HS-27A (cell line): Measurements from ENCODE around the gene ECPAS.
"Not testable (repeated sequence)": the region's sequence is repeated elsewhere in the genome, so short reads cannot be mapped to it uniquely, and the experiment has no call there.

Experiments
- DNase-seq: peaks from one replicate; pipeline ENCODE4 v3.0.0-alpha.2; 2012; ENCODE audit warnings: low read depth, missing footprints

The ECPAS gene, protein sequence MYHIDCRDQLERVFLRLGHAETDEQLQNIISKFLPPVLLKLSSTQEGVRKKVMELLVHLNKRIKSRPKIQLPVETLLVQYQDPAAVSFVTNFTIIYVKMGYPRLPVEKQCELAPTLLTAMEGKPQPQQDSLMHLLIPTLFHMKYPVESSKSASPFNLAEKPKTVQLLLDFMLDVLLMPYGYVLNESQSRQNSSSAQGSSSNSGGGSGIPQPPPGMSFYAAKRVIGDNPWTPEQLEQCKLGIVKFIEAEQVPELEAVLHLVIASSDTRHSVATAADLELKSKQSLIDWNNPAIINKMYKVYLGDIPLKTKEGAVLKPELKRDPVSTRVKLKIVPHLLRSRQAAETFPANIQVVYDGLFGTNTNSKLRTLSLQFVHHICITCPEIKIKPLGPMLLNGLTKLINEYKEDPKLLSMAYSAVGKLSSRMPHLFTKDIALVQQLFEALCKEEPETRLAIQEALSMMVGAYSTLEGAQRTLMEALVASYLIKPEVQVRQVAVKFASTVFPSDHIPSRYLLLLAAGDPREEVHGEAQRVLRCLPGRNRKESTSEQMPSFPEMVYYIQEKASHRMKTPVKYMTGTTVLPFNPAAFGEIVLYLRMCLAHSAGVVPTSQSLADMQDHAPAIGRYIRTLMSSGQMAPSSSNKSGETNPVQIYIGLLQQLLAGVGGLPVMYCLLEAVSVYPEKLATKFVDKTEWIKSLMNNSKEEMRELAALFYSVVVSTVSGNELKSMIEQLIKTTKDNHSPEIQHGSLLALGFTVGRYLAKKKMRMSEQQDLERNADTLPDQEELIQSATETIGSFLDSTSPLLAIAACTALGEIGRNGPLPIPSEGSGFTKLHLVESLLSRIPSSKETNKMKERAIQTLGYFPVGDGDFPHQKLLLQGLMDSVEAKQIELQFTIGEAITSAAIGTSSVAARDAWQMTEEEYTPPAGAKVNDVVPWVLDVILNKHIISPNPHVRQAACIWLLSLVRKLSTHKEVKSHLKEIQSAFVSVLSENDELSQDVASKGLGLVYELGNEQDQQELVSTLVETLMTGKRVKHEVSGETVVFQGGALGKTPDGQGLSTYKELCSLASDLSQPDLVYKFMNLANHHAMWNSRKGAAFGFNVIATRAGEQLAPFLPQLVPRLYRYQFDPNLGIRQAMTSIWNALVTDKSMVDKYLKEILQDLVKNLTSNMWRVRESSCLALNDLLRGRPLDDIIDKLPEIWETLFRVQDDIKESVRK (N-terminal part only)

DNA sequence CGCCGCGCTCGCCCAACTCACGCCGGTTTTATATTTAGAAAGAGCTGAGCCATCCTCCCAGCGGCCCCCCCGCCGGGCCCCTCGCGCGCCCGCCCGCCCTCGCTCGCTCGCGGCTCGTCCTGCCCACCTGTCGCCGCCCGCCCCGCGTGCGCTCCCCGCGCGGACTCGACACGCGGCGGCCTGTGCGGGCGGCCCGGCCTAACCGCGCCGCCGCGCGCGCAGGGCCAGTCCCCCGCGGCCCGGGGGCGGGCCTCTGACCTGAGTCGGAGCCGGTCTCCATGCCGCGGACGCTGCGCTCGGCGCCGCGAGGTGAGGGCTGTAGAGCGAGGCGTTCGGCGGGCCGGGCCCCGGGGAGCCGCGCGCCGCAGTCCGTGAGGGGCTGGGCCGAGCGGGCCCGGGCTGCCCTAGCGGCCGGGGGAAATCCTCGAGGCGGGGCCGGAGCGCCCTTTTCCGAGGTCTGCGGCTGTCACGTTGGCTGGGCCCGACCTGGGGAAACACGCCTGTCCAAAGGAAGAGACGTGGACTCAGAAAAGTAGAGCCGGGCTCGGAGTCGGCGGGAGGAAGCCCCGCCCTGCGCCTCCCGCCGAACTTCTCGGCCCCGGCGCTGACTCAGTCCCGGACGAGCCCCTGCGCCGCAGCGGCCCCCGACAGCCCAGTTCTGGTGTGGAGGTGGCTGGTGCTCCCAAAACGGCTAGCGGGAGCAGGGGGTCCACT lies at the start of gene ECPAS:
ECPAS (minus strand) TSS at position 526 of the 714 bp plus-strand sequence. CDS start 11,465 bp downstream, outside the sequence.
- DNase-seq: no peak

DNA sequence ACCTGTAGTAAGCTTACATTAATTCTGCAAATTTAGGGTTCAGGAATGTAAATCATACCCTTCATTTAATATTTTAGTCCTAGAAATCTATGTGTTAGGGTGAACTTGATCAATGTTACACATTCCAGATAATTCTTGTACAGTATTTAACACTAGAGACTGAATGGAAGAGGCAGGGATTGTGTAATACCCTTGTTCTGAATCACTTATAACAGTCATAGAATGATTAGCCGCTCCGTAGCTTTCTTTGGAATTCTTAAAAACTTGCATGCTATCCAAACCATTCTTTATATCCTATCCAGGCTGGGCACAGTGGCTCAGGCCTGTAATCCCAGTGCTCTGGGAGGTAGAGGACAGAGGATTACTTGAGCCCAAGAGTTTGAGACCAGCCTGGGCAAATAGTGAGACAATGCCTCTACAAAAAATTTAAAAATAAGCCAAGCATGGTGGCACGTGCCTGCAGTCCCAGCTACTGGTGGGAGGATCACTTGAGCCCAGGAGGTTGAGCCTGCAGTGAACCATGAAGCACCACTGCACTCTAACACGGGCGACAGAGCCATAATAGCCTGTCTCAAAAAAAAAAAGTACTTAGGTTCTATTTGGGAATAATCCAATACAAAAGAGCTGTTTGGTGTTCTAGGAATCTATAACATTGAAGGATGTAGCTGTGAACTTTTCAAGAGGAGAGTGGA lies 49.1 kb upstream of the ECPAS start:
- no peak for DNase-seq

DNA sequence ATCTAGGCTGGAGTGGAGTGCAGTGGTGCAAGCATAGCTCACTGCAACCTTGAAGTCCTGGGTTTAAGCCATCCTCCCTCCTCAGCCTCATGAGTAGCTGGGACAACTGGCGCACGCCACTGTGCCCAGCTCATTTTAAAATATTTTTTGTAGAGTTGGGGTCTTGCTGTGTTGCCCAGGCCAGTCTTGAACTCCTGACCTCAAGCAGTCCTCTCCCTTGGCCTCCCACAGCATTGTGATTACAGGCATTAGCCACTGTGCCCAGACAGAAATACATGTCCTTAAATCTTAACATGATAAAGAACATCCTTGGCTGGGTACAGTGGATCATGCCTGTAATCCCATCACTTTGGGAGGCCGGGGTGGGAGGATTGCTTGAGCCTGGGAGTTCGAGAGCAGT lies 47.5 kb upstream of the ECPAS start:
- DNase-seq: no peak

DNA sequence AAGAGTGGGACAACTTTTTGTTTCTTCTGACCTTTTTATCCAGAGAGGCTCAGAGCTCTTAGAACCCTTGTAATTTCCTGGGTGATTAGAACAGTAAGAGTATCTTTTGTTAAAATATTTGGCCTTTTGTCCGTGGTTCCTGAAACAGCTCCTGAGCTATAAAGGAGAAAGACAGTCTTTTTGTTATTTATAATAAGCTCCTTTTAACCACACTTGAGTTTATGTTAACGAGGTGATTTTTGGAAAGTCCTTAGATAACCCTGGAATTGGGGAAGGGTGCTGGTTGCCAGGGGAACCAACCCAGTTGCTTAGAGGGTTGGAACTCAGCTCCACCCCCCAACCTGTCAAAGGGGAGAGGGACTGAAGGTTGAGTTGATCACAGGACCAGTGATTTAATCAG lies 45.6 kb upstream of the ECPAS start:
- no peak for DNase-seq

DNA sequence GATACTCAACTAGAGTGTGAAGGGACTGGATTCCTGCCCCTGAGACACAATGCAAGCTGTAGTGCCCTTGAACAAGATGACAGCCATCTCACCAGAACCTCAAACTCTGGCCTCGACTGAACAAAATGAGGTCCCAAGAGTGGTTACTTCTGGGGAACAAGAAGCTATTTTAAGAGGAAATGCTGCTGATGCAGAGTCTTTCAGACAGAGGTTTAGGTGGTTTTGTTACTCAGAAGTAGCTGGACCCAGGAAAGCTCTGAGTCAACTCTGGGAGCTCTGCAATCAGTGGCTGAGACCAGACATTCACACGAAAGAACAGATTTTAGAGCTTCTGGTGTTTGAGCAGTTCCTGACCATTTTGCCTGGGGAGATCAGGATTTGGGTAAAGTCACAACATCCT lies 43.2 kb upstream of the ECPAS start:
- DNase-seq: no peak

DNA sequence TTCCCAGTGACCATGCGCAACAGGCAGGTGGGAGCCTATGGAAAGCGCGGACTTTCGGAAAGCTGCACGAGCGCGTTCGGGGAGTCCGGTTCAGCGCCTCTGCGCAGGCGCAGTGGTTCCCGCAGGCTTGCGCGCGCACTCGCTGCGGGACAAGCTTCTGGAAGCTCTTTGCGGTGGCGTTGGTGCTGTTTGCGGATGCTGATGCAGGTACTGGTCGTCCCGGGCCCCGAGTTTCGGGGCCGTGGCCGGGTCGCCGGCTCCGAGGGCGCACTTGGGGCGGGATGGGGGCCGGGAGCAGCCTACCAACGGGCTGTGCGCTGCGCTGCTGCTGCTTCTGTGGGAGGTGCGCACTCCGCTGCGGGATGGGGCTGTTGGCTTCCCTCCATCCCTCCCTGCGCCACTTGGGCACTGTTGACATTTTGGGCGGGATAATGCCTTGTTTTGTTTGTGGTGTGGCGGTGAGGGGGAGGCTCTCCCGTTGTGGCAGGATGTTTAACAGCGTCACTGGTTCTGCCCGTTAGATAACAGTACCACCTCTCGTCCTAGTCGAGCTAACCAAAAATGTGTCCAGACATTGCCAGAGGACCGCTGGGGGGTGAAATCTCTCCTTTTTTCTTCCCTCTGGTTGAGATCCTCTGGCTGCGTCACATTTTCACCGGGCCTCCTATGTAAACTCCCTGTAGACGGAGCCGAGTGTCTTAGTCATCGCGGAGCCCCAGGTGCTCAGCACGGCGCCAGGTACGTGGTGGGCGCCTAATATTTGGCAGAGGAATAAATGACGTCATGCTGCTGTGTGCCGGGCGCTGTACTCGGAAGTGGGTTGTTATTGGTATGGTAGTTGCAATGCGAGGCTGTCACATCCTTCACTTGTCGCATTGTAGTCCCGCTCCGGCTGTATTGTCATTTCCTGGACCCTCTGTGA lies 41.1 kb upstream of the ECPAS start, which contains the start of gene ZNF483:
ZNF483 (plus strand) TSS at position 124 of the 922 bp plus-strand sequence. CDS start 2,217 bp downstream, outside the sequence.
- DNase-seq: no peak

DNA sequence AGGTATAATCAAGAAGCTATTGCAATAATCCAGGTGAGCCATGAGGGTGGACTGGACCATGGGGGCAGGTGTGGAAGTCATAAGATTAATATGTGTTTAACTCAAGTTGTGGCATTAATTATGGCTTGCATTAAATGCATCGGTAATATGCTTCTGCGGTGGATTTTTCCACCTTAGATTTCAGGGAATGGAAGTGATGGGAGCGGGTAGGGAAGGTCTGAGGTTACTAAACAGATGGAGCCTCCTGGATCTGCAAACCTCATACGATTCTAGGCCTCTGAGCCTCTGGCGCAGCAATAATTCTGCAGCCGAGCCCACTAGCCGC lies 40.5 kb upstream of the ECPAS start:
- no peak for DNase-seq

DNA sequence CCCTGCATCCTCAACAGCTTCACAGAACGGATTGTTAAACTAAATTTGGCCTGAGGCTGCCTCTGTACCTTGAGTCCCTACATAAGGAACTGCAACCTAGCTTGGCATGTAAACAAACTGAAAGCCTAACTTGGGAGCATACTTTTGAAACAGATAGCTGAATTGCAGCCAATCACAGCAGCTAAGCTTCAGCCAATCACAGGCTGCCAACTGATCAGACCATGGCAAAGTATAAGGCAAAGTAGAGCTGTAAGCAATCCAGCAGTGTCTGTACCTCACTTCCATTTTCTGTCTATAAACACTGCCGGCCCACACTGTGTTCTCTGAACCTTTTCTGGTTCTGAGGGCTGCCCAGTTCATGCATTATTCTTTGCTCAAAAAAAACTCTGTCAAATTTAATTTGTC lies 31.9 kb upstream of the ECPAS start:
- DNase-seq: no peak

DNA sequence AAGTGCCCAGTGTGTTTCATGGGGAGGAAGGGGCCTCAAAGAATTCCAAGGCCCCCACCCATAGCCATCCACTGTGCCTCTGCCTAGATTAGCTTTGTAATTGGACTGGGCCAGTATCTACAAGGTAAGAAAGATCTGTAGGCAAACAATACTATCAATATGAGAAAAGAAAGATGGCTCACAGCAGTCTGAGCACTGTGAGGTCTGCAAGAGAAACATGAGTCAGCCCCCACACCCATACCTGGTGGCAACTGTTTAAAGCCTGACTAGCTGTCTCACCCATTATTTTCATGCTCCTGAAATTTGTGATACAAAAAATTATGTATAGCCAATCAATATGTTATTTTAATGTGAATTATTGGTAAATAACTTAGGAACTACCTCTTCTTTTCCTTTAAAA lies 30.8 kb upstream of the ECPAS start:
- no peak for DNase-seq

DNA sequence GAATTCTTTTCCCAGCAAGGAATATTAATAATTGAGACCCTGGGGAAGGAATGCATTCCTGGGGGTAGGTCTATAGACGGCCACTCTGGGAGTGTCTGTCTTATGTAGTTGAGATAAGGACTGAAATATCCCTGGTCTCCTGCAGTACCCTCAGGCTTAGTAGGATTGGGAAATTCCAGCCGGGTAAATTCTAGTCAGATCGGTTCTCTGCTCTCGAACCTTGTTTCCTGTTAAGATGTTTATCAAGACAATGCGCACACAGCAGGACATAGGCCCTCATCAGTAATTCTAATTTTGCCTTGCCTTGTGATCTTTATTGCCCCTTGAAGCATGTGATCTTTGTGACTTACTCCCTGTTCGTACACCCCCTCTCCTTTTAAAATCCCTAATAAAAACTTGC lies 27.4 kb upstream of the ECPAS start:
- not testable (repeated sequence) for DNase-seq

DNA sequence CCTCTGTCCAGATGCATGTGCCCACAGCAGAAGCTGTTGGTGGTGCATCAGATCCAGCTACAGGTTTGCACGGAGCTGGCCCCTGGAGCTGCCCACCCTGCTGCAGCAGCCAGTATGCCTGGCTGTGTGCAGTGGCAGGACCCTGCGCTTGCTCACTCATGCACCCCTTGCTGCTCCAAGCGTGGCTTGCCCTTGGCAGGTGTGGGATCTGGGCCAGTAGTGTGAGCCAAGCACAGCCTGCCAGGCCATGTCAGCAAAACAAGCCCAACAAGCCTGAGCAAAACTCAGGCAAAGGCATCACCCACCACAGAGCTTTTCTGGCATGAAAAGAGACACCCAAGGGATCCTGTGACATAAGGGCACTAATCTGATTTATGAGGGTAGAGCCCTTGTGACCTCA lies 18.3 kb upstream of the ECPAS start:
- no peak for DNase-seq

DNA sequence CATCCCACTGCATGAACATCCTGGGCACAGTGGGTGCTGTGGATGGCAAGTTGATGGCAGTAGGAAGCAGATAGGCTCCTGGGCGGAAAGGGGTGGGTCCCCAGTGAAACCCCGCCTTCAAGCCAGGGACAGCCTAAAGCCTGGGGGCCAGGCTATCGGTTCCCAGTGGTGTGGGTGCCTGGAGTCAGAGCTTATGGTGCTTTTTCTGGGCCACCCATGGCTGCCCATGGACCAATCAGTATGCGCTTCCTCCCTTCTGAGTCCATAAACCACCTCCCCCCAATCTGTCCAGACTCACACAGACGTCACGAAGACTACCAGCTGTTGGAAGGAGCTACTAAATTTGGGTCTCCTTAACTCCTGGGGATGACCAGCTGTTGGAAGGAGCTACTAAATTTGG lies 17.5 kb upstream of the ECPAS start:
- DNase-seq: no peak

DNA sequence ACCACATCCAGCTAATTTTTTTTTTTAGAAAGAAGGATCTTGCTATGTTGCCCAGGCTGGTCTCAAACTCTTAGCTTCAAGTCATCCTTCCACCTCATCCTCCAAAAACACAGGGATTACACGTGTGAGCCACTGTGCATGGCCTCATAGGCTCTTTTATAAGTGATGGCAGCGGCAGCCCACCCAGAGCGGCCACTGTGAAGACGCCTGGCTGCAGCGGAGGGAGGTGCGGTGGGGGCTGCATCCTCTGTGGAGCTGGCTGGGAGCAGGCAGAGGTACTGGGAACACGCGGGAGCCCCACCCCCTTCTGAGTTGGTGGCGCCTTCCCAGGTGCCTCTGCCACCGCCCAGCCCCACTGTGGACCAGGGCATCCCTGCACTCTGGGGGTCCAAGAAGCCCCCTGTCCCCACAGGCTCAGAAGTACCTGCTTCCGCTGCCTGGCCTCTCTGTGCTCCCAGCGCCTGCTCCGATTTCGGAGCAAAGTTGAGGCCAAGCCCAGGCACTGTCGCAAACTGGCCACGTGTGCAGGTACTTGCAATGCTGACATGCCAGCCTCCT lies 16.9 kb upstream of the ECPAS start:
- DNase-seq: no peak

DNA sequence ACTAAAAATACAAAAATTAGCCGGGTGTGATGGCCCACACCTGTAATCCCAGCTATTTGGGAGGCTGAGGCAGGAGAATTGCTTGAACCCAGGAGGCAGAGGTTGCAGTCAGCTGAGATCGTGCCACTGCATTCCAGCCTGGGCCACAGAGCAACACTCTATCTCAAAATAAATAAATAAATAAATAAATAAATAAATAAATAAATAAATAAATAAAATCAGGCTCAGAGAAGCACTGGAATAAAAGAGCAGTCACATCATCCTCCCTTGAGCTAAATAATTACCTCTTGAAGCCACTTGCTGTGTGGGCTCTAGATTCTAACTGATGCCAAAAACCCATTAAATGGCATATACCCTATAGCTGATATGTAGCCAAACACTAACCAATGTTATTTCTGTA lies 13.0 kb upstream of the ECPAS start:
- not testable (repeated sequence) for DNase-seq

DNA sequence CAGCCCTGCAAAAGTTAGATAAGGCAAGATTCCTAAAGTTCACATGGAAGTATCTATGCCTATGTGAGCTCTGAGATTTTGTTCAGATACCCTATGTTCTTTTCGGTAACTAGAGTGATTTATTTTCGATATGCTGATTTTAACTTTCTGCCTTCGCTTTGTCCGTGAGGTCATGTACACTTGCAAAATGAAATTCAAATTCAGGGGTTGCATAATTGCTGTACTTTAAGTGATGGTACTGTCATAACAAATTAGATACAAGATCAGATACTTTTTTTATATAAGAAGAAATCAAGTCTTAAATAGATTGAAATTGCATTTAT lies 350 bp upstream of the ECPAS start:
- no peak for DNase-seq

DNA sequence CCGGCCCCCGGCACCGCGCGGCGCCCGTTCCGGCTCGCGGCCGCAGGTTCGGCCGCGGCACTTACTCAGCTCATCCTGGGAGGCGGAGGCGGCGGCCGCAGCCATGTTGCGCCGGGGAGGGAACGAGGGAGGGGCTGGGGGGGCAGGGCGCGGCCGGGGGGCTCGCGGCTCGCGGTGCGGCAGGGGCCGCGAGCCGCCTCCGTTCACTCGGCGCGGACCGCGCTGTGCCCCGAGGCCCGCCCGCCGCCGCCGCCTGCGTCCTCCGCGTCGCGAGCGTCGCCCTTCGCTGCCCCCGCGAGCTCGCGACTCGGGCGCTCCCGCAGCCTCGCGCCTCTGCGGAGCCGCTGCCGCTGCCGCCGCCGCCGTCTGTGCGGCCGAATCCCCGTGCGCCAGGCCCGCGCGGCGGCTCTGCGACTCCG lies 735 bp downstream of the ECPAS start:
- no peak for DNase-seq

DNA sequence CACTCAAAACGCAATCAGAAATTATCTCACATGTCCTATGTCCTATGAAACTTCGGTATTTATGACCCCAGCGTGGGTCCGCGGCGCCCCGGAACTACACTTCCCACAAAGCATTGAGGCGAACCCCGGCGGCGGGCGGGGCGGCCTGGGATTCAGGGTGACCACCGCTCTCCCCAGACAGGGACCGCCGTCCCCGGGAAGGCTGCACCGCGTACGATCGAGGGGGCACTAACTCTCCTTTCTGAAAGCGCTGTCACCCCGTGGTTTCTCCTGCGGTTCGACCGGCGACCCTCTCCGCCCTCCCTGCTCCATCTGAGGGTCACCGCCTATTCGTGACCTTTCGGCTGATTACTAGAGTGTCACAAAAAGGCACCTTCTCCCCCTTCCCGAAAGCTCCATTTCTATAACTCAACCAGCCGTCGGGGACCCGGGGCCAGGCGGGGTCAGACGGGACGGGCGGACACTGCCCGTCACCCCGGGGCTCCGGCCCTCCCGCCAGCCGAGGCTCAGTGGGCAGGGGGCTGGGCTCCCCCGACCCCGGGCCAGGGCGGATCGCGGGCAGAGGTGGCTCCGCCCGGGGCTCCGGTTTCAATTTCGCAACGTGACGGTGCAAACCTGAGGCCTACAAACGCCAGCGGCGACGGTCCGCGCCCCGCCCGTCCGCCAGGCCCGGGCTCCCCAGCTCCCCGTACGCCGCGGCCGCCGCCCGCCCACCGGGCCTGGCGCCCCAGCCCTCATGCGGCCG lies 1.3 kb downstream of the ECPAS start:
- no peak for DNase-seq

DNA sequence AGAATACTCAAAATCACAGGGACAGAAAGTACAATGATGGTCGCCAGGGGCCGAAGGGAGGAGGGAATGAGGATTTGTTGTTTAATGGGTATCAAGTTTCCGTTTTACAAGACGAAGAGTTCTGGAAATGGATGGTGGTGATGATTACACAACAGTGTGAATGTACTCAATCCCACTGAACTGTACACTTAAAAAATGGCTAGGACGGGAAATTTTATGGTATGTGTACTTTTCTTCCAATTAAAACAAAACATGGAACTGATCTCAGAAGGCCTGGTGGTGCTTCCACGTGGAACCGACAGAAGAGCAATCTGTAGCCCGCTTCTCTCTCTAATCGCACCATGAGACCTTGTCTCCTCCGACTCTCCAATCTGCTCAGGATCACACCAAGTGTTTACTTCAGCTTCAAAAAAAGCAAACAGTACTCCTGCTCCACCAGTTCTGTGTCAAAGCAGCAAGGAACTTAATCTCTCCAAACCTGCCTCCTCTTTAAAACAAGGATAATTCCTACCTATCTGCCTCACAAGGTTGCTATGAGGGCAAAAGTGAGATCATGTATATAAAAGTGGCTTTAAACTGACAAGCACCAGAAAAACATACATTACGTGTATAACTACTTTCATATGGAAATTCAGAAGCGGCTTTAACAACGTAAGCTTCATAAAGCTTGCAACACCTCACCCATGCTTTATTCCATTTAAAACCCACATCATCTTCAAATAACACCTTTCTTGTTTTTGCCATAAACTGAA lies 2.1 kb downstream of the ECPAS start:
- DNase-seq: no peak
